Measurements from ENCODE around the gene UBE2D2.

Gene UBE2D2

DNA sequence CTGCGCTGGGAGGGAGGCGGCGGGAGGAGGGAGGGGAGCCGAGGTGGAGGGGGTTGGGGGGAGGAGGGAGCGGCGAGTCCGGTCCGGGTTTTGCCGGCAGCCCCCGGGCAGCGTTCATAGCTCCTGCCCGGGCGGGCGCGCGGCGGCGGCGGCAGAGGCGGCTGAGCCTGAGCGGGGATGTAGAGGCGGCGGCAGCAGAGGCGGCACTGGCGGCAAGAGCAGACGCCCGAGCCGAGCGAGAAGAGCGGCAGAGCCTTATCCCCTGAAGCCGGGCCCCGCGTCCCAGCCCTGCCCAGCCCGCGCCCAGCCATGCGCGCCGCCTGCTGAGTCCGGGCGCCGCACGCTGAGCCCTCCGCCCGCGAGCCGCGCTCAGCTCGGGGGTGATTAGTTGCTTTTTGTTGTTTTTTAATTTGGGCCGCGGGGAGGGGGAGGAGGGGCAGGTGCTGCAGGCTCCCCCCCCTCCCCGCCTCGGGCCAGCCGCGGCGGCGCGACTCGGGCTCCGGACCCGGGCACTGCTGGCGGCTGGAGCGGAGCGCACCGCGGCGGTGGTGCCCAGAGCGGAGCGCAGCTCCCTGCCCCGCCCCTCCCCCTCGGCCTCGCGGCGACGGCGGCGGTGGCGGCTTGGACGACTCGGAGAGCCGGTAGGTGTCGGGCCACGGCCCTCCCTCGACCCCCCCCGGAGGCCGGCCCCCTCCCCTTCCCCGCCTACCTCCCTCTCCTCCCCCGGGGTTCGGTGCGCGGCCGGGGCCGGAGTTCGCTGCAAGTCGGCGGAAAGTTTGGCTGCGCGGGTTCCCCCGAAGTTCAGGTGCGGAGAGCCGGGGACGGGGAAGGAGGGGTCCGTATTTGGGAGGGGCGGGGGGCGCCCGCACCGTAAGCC is 87.3 kb downstream of the UBE2D2 start, which contains the start of gene CXXC5:
TSS of gene CXXC5 (plus strand) at position 145 of the 877 bp plus-strand sequence. CDS start 32,175 bp downstream, outside the sequence.
- DNase-seq = peak; percentile 87

- DNase-seq = no peak
Observed at GRCh38 chr5:139649082-139649991, 88.2 kb downstream of the UBE2D2 start.

GRCh38 chr5:139650031-139650688 is 89.0 kb downstream of the UBE2D2 start:
- no peak for DNase-seq

DNA sequence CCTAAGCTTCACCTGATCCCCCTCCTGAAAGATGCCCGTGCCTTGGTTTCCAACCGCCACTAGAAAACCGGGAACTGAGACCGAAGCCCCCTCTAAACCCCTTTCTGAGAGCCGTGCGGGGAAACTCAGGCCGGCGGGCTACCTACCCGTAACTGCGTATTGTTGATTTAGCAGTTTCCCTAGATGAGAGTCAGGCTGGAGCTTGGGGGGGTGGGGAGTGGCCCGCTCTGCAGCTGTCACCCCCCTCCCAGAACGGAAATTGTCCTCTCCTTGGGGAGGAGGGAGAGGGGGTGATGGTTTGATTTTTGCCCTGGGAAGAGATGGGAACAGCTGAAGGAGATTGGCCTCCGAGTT is 89.5 kb downstream of the UBE2D2 start:
- no peak for DNase-seq

- no peak for DNase-seq
Observed at GRCh38 chr5:139651043-139651834, 90.1 kb downstream of the UBE2D2 start.

- peak; percentile 90 for DNase-seq
Observed at GRCh38 chr5:139651853-139652787, 91.0 kb downstream of the UBE2D2 start.

DNA sequence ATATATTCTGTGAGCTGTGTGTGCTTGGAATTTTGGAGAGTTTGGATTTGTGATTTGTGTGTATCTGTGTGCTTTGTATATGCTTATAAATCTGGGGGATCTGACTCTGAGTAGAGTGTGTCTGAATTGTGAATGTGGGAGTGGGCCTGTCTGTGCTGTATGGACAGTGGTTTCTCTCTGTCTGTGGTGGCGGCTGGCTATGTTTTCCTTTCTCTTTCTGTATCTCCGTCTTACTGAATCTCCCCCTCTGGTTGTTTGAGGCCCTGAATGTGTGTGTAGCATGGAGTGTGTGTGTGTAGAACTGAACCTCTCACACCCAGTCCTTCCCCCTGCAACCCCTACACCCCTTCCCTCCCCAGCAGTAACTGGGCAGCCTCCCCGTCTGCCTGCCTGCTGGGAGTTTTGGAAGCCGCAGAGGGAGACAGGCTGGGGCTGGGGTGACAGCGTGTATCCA is 91.7 kb downstream of the UBE2D2 start:
- no peak for DNase-seq

DNA sequence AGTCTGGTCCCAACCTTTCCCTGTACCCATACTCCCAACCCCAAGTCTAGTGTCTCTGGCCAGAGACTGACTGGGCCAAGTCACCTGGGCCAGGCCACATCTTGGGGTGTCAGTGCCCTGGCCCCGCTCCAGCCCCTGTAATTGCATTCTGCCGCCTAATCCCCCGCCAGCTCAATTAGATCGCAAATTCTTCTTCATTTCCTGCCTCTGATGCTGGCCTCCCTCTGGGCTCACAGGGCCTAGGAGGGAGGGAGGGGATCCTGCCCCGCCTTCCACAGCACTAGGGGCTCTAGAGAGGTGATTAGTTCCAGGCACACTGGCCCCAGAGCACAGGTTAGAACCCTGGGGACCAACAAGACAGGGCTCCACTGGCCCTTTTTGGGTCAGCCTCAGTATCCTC is 92.5 kb downstream of the UBE2D2 start:
- no peak for DNase-seq

GRCh38 chr5:139654464-139654863 is 93.3 kb downstream of the UBE2D2 start:
- no peak for DNase-seq

DNA sequence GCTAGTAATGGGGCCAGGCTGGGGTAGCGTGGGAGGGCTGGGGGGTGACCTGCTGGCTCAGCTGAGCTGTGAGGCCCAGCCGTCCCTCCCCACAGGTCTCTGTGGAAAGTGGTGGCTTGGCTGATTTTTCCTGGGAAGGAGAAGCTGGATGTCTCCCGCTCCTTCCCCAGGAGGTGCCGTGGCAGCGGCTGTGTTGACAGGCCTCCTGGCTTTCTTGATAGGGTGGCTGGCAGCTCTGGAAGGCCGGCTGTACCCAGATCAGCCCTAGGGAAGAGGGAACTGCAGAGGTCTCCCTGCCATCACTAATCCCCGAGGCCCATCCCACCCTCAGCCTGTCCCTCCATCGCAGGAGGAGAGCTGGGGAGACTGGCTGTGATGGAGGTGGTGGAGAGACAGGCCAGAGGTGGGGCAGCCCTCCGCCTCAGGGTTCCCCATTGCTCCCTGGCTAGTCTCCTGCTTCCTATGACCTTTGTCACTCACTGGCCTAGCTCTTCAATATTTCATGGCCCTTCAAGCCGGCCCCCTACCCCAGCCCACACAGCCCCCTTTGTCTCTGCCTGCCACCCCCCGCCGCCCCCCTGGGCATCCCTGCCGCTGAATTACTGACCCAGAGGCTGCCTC is 93.8 kb downstream of the UBE2D2 start:
- DNase-seq = no peak

DNA sequence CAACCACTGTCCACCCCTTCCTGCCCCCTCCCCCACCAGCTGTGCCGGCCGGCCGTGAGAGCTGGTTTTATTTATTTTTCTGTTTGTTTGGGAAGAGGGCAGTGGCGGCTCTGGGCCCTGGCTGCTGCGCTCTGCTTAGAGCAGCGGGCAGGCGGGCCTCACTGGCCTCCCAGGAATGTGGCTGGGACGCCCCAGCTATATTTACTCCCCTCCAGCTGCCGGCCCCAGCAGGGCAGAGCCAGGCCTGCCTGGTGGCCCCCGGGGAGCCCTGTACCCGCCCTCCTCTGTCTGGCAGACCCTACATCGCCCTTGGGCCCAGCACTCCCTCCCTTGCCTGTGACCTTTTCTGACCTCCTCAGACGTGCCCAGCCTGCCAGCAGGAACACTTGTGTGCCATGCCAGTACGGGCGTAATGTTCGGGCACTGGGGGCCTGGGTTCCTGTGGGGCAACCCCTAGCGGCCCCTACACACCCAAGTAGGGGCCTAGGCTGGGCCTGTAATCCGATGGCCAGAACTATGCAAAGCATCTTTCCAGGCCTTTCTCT is 94.7 kb downstream of the UBE2D2 start:
- DNase-seq = no peak

DNA sequence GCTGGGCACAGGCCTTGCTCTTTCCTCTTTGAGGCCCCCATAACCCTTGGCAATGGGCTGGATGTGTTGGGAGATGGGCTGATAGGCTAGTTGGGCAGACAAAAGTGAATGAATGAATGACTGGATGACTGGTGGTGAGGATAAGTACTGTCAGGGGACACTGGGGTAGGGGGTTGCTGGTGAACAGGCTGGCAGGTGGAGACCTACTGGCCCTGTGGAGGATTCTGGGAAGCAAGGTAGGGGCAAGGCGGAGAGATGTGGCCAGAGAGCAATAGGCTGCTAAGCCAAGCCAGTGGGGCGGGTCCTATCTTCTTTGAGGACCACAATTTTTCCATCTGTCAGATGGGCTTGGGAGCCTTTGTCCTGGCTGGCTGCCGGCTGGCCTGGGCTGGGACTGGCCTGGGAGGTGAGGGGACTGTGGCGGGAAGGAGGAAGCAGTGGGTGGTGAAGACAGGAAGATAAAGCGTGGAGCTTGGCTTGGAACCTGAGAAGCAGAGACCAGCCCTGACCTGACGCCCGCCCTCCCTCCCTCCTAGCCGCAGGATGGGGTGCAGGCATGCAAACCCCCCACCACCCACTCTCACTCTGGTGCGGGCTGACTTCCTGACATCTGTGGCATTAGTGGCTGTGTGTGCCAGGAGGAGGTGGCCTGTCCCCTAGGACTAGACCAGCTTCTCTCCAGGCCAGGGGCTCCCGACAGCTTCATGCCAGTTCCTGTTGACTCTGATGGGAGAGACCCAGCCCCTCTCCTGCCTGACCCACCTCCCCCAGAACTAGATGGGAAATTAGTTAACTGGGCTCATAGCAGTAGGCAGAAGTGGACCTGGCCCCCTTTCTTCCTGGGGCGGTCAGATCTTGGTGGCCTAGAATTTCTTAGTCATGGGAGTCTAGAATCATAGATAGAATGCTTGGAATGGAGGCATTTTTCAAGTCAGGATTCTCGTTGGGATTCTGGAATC is 96.5 kb downstream of the UBE2D2 start:
- peak; percentile 43 for DNase-seq

DNA sequence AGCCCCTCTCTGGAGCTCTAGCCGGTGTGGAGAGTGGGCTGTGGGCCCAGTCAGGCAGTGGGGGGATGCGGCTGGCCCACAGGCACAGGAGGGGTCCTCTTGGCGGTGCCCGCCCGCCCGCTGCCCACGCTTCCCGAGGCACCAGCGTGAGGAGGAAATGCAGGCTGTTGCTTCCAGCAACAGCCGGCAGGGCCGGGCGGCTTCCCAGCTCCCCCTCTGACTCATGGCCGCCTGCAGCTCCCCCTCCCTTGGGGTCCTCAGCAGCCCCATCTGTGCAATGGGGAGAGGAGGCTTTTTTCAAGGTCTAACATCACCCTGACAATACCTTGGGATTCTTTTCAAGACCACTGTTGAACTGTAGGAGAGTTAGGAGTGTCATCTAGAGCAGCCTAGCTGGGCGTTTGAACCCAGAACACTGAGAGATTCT is 97.4 kb downstream of the UBE2D2 start:
- DNase-seq = peak; percentile 49

- peak; percentile 71 for DNase-seq
Observed at GRCh38 chr5:139658928-139659667, 98.0 kb downstream of the UBE2D2 start.

DNA sequence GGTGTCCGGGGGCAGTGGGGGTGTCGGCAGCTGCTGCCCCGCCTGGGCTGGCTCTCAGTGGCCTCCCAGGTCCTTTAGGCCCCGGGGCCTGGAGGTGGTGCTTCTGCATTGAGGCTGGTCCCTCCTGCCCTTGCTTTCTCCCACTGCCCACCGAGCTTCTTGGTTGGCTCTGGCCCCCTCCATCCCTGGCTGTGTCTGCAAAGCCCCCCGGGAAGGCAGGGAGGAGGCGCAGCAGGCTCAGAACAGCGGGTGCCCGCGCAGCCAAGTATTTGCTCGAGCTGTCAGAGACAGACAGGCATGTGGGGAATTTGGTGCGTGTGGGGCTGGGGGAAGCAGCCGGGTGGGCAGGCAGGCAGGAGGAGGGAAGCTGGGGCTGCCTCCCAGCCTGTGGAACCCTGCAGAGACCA is 98.6 kb downstream of the UBE2D2 start:
- DNase-seq = peak; percentile 76

DNA sequence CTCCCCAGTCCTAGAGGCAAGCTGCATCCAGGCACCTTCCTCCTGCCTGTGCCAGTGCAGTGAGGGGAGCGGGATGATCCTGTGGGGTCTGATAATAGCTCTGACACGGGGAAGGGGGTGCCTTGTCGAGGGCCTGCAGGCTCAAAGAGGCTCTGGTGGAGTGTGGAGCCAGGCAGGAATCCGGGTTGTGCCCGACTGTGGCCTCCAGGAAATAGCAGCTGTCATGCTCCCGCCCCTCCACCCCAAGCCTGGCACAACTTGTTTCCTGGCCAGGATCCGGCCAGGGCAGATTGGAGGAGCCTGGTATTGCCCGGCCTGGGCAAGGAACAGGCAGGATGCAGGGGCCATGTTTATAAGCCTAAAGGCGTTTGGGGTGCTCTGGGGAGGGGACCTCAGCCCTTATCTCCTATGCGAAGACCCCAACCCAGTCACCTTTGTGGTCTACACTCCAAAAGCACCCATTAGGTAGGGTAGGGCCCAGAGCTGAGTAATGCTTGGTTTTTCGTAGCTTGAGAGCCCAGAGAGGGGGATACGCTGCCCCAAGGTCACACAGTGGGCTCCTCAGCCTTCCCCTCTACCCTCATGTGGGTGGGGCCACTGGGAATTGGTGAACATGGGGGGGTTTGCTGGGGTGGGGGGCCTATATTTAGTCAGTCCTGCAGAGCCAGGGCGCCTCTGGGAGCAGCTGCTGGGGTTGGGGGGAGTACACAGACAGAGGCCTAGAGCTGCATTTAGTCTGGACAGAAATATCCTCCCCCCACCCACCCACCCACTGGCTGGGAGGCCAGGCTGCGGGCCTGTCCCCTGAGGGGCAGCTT is 99.2 kb downstream of the UBE2D2 start:
- DNase-seq = no peak

Measured in fibroblast of skin of abdomen (primary cell).